GM12892 (cell line): ENCODE data around the gene ABTB2.

ENCODE experiments used
- POLR2A ChIP-seq: IDR thresholded peaks from 2 replicates; pipeline ENCODE4 v1.6.1; 2011; ENCODE audit warnings: low read depth, low read length, control low read depth
- POLR2AphosphoS5 ChIP-seq: IDR thresholded peaks from 2 replicates; pipeline ENCODE4 v1.6.1; 2011; ENCODE audit warnings: low read depth, low read length, control low read depth

- TF ChIP-seq POLR2A, result no peak
- no peak for TF ChIP-seq POLR2AphosphoS5
Measured at GRCh38 chr11:34381775-34382174, 24.0 kb upstream of the ABTB2 start.
